ENCODE results near the gene UQCC5.
A peak's percentile ranks its signal among the peaks of the same experiment; 100 is the strongest.

DNA sequence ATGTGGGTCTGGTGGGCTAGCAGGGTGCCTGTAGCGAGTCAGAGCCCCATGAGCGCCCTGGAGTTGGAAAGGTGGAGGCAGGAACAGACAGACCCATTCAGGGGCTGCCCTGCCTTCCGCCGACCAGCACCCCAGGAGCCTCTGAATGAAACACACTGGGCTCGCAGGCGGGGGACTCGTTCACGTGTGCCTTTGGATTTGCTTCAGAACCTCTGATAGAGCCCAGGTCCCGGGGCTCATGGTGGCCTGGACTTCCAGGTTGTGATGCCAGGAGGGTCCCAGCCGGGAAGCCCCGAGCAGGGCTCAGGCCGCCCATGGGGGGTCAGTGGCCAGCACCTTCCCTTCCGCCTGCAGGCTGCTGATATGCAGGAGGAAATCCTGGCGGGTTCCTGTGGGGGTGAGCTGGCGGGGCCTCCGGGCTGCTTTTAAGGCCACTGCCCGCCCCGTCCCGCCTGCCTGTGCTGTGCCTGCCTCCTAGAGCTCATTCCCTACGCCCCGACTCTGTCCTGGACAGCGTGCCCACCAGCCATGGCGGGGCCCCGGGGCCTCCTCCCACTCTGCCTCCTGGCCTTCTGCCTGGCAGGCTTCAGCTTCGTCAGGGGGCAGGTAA, 41.4 kb upstream of the UQCC5 start, which contains the start of gene STAB1:
- TF ChIP-seq, protein P1, sequence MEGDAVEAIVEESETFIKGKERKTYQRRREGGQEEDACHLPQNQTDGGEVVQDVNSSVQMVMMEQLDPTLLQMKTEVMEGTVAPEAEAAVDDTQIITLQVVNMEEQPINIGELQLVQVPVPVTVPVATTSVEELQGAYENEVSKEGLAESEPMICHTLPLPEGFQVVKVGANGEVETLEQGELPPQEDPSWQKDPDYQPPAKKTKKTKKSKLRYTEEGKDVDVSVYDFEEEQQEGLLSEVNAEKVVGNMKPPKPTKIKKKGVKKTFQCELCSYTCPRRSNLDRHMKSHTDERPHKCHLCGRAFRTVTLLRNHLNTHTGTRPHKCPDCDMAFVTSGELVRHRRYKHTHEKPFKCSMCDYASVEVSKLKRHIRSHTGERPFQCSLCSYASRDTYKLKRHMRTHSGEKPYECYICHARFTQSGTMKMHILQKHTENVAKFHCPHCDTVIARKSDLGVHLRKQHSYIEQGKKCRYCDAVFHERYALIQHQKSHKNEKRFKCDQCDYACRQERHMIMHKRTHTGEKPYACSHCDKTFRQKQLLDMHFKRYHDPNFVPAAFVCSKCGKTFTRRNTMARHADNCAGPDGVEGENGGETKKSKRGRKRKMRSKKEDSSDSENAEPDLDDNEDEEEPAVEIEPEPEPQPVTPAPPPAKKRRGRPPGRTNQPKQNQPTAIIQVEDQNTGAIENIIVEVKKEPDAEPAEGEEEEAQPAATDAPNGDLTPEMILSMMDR (IDR thresholded peaks at IDR 0.05) = no peak
- TF ChIP-seq EP300 (IDR thresholded peaks at IDR 0.05) = no peak
- no peak for TF ChIP-seq POLR2A (IDR thresholded peaks at IDR 0.05)
- TF ChIP-seq POLR2AphosphoS5 (IDR thresholded peaks at IDR 0.05) = peak in 1 of 3 donors; percentile 26

Measured in stomach (tissue), 4 donors.